HG03575 (cell line): ENCODE measurements around the gene PAPSS2.
"Not testable (repeated sequence)": the region's sequence is repeated elsewhere in the genome, so short reads cannot be mapped to it uniquely, and the experiment has no call there.

ENCODE experiments used
- ATAC-seq: cut with Tn5 transposase; IDR thresholded peaks from one replicate; pipeline ENCODE4 v1.9.1; 2021; ENCODE audit not compliant: unreplicated experiment, insufficient number of reproducible peaks, low FRiP score; ENCODE audit errors: extremely low read depth

Gene PAPSS2

DNA sequence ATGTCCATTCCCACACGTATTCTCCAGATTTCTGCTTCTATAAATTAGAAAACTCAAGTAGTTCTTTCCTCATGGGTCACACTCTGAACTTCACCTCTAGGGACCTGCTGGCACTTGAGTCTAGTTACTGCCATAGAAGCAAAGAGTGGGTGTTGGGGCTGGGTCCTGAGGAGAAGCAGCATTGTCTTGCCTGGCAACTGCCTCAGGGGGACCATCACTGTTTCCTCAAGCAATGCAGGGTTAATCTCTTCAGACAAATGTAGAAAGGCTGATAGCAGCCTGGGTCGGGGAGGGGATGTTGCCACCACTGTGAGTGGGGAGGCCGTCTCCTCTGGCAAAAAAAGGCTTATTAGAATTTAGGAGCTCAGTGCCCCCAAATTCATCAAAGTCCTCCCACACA is 20.2 kb upstream of the PAPSS2 start:
- no peak for ATAC-seq

DNA sequence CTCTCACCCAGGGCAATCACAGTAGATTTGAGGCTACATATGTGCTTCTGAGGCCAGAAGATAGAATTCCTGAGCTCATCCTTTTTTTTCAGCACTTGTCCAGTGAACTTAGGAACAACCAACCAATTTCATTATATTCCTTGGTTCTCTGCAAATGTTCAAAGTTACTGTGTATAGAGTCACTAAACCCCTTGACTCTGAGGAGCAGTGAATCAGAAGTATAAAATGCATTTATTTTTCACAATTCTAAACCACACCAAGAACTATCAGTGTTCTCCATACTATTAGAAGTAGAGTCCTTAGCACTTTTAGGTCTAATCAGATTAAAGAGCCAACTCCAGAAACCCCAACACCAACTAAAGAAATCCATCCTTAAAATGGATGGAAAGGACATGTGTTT is 19.6 kb upstream of the PAPSS2 start:
- no peak for ATAC-seq

DNA sequence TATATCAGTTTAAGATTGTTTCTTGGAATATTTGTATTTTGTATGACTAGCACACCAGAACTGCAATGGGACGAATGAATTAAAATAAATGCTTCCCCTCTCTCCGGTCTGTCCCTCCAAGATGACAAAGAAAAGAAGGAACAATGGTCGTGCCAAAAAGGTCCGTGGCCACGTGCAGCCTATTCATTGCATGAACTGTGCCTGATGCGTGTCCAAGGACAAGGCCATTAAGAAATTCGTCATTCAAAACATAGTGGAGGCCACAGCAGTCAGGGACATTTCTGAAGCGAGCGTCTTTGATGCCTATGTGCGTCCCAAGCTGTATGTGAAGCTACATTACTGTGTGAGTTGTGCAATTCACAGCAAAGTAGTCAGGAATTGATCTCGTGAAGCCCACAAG is 17.2 kb upstream of the PAPSS2 start:
- no peak for ATAC-seq

DNA sequence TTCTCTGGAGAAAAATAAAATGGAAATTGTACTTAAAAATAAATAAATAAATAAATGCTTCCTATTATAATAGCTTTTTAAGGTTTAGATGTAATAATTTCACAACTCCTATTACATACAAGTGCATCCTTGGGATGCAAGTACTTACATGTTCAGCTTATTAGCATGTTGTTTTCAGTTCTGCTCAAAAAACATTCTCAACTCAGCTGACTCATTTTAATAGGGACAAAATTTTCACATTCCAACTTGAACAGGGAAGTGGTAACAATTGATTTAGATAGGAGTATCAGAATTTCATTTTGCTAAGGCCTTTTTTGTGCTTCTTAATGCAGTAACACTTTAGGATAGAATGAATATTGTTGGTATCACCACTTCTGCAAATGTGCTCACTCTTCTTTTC is 16.7 kb upstream of the PAPSS2 start:
- ATAC-seq: no peak

DNA sequence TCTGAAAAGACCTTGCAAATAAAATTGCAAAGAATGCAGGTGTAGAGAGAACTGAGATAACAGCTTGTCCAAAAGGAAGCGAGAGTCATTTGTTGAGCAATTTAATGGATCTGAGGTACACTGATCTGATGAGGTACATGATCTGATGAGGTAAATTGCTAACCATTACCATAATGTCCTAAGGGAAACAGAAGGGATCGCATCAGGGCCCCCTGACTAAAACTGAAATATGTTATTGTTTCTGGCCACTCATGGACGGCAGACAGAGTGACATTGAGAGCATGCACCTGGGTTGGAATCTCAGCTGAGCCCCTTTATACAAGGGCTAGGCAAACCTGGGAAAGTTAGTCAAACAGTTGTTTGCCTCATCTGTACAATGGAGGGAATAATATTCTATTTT is 15.8 kb upstream of the PAPSS2 start:
- ATAC-seq: no peak

DNA sequence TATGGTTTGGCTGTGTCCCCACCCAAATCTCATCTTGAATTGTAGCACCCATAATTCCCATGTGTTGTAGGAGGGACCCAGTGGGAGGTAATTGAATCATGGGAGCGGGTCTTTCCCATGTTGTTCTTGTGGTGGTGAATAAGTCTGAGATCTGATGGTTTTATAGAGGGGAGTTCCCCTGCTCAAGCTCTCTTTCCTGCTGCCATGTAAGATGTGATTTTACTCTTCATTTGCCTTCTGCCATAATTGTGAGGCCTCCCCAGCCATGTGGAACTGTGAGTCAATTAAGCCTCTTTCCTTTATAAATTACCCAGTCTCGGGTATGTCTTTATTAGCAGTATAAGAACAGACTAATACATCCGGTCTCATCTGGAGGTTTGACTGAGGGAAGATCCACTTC is 15.2 kb upstream of the PAPSS2 start:
- ATAC-seq: not testable (repeated sequence)

DNA sequence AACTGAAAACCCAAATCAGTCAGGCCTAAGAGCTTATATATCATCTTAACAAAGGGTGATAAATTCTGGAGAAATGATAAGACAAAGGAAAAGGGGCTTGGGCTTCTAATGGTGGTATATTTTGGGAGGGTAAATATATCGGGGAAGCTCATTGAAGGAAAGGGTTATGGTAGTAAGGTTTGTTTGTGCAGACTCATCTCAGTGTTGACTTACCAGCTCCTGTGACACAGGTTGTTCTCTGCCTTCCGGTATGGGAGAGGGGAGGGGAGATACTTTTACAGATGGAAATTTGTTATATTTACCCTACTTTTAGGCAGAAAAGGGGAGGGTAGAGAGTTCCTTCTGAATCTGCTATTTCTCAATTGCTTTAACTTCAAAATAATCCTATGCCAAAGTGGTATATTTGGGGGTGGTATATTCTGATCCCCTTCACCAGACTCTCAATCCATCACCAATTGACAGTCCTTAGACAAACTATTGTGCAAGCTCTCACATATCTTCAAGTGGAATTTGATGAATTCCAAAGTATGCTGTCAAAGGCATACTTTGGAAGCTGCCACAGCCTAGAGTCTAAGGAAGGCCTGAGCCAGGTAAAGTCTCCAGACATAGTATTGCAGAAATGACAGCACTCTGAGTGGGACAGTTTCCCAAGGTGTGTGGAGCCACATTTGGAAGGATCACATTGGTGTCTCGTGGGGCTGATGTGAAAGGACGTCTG is 13.3 kb upstream of the PAPSS2 start:
- no peak for ATAC-seq

DNA sequence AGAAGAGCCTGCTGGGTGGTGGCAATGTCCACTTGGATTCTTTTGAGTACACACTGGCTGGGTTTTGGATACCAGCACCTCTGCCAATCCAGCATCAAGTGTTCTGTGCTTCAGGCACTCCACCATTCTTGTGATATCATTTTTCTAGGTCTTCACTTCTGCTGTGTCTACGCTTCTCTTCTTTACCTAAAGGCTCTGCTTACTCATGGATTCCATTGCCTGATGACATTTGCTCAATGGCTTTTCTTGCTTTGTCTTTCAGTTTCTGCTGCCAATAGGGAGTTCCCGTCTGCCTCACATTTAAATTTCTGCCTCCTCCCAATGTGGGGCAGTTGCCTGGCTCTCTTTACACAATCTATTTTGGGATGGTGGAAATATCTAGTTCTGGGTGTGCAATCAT is 12.7 kb upstream of the PAPSS2 start:
- no peak for ATAC-seq

DNA sequence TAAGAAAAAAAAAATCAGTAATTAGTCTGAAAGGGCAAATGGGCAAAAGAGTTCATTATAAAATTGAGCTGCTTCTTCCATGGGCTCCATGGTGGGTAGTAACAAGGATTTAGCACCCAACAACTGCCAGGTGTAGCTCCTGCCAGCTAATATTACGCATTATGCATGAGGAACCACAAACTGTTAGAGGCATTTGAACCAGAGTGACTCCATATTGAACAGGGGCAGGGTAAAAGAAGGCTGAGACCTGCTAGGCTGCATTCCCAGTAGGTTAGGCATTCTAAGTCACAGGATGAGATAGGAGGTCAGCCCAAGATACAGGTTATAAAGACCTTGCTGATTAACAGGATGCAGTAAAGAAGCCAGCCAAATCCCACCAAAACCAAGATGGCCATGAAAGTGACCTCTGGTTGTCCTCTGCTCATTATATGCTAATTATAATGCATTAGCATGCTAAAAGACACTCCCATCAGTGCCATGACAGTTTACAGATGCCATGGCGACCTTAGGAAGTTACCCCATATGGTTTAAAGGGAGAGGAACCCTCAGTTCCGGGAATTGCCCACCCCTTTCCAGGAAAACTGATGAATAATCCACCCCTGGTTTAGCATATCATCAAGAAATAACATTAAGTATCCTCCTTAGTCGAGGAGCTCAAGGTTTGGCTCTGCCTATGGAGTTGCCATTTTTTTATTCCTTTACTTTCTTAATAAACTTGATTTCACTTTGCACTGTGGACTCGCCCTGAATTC is 8.7 kb upstream of the PAPSS2 start:
- ATAC-seq: no peak

DNA sequence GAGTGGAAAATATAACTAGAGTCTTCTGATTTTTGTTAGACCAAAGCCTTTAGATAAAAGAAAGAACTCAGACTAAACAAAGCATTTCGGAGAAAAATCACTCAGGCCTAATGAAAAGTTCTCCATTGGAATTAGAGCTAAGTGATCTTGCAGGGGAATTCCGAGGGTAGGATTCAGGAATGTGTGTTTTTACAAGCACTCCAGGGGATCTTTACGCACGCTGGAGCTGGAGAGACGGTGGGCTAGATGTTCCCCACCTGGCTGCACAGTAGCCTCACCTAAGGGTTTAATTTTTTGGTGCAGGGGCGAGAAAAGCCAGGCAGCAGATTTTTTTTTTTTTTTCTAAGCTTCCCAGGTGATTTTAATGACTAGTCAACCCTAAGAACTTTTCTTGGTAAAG is 7.9 kb upstream of the PAPSS2 start:
- no peak for ATAC-seq

DNA sequence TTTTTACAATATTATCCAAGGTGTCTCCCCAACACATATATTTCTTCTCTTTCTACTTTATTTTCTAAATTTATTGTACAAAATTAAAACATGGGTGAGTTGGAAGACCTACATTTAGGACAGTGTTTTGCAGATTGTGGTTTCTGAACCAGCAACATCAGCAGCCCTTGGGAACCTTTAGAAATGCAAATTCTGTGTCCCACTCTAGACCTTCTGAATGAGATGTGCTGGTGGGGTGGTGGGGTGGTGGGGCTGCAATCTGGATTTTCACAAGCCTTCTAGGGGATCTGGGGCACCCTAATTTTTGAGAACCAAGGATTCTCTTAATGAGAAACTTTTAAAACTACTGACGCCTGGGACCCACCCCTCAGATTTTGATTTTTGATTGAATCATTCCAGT is 7.4 kb upstream of the PAPSS2 start:
- no peak for ATAC-seq

DNA sequence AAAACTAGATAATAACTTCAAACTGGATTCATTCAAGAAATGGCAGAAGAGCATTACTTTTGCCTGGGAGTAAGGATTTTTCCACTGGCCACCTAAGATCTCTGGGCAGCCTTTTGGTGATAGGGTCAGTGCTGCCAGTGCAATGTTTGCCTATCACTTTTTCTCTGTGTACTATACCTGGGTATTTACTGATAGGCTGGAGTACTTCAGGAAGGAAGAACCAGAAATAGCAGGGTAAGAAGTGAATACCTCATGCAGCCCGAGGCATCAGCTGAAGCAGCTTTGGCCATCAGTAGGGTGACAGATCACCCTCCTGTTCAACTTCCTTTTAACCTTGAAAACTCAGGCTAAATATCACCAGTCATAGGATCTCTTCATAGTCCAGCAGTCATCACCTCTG is 5.5 kb upstream of the PAPSS2 start:
- ATAC-seq: no peak

DNA sequence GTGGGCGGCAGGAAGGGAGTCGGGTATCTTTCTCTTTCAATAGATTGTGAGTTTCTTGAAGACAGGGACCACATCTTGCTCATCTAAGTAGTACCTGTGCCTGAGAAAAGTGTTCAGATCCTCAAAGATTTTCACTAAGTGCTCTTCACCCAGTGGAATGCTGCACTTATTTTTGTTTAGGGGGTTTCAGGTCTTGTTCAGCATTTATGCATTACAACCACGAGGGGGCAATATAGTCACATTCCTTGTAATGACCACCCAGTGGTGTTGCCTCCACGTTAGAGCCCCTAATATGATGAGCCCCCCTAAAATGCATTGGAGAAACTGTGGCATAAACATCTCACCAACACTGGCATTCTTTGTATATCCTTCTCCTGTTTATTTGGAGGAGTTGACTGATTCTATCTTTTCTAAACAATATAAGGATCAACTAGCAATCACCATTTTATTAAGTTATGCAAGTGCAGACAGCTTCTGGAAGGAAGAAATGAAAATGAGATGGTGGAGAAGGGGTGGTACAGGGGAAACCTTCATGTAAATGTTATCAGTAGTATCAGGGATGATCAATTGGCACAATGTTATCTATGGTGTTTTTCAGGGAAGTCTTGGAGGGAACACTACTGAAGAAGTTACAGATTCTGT is 3.1 kb upstream of the PAPSS2 start:
- ATAC-seq: no peak

DNA sequence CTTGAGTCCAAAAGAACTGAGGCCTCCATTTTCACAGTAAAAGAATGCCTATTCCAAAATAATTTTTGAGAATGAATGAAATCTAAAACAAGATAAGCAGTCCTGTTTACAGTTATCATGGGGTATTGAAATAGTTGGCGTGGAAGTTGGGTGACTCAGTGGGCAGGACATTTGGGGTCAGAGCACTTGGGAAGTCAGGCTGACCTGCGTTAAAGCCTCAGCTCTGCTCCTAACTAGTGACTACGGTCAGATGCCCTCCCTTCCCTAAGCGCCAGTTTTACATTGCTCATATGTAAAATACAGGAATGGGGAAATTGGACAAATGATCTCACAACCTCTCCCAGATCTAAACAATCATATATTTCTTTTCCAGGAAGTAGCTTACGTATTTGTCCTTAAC is 2.3 kb upstream of the PAPSS2 start:
- no peak for ATAC-seq

DNA sequence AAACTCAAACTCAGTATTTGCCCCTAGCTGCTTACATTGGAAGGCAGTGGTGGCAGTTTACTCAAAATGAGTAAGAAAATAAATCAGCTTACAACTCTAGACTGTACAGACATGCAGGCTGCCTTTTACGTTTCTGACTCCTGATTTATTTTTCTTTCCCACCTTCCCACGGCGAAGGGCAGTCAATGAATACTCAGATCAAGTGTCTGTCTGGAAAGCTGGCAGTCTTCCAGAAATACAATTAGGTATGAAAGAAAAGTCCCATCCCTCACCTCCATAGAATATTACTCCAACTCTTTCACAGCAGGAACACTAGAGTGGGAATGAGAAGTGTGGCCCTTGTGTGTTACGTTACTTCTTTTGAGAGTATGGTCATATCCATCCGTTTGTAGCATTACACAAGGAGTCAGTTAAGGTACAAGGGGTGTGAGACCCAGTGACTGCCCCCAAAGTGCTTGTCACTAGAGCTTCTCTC is 1.3 kb upstream of the PAPSS2 start:
- no peak for ATAC-seq

DNA sequence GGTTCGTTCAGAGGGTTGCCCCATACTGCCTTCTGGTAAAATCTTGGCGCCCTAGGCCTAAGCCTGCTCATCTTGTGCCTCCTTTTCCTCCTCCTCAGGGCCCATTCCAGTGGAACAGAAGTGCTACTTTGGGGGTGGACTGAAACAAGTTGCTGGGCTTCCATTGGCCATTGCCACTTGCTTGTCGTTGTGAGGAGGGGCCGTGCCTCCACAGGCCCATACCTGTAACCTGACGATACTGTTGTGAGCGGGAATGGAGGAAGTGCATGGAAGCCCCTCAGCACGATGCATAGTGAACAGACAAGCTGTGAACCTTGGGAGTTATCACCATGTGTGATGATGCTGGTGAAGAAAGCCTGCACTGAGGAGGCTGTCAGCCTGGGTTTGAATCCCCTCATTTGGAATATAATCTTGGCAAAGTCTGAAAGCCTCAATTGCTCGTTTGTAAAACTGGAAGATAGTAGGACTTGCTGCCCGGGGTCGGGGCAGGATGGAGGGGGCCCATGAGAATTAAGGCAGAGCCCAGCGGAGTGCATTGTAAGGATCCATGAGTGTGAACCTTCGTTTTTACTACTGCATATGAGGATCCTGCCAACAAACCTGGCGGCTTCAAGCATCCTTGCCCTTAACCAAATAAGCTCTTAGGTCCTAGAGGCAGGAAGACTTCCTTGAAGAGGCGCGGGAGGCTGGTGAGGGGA is 671 bp upstream of the PAPSS2 start:
- ATAC-seq: no peak

DNA sequence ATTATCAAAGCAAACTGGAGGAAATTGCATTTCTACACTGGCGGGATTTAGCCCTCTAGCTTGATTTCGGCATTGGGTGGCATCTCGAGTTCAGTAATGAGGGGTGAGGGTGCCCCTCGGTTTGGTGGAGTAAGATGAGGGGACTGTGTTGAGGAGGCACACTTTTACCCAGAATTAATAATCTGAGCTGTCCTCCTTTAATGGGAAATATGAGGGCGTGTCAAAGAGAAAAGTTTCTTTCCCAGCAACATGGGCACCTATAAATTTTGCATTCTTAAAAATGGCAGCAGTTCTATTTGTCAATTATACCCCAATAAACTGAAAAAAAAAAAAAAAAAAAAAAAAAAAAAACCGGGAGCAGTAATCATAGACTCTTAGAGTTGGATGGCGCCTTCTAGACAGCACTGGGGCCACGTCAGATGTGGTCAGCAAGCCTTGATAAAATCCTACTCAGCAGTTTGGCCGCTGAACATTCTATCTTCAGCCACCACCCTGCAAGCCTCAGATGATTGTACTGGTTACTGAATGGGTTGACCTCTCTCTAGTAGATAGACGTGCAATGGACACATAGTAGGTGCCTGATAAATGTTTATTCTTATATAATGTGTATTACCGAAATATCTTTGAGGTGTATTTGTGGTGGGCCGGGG is 931 bp downstream of the PAPSS2 start:
- no peak for ATAC-seq

DNA sequence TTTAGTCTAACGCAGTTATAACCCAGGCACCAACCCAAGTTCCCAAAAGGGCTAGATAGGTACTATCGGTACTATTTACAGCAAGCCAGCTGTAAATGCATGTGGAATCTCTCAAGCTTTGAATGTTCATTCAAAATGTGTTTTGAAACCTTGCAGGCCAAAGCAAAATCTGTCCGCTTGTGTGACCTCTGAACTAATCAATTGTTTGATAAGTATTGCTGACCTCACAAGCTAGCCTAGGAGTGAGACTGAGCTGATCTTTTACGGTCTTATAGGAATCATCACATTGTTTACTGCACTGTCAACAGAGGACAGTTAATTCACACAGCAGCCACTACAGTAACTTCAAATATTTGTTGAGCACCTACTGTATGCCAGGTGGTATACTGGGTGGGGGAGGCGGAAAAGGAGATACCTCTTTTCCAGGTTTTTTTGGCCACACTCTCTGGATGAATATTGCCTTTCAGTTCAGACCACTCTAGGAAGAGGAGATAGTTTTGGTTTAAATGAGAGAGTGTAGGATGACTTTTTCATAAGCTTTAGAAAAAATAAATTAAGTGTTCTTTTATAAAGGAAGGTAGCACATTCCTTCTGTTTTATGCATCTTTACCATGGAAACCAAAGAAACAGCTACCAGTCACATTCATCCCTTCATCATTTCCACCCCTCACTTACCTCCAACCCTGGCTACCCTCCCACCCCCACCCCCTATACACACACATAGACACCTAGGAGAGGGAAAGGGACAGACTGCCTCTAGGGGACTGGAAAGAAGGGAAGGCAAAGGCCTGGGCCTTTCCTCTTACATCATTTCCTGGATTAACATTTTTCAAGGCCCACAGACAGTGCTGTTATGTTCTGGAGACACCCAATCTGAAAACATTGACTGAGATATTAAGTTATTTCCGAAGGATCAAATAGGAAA is 2.4 kb downstream of the PAPSS2 start:
- no peak for ATAC-seq
